Measurements from ENCODE around the gene ITGB3.
A peak's percentile ranks its signal among the peaks of the same experiment; 100 is the strongest.

ITGB3 gene

GRCh38 chr17:47323382-47324223 lies 70.0 kb downstream of the ITGB3 start, which contains the start of gene EFCAB13:
Gene EFCAB13 (plus strand): TSS chr17:47323955. CDS start chr17:47328354, 4,399 bp downstream.
- Mint-ChIP-seq H3K36me3 (ENCODE audit: low read depth) (peaks cover 12% of the 10 kb centered on the region), H3K4me1 (peaks cover 4% of the 10 kb centered on the region), H3K27ac (peak within 1 kb of the TSS; percentile 58 to 96 (median 78)), H3K9me3 (peaks cover 22% of the 10 kb centered on the region), H3K27me3 (ENCODE audit: low read depth) (peaks cover 9% of the 10 kb centered on the region), H3K4me3 (peak within 1 kb of the TSS; percentile 88 to 95 (median 93))
- TF ChIP-seq, protein P1, sequence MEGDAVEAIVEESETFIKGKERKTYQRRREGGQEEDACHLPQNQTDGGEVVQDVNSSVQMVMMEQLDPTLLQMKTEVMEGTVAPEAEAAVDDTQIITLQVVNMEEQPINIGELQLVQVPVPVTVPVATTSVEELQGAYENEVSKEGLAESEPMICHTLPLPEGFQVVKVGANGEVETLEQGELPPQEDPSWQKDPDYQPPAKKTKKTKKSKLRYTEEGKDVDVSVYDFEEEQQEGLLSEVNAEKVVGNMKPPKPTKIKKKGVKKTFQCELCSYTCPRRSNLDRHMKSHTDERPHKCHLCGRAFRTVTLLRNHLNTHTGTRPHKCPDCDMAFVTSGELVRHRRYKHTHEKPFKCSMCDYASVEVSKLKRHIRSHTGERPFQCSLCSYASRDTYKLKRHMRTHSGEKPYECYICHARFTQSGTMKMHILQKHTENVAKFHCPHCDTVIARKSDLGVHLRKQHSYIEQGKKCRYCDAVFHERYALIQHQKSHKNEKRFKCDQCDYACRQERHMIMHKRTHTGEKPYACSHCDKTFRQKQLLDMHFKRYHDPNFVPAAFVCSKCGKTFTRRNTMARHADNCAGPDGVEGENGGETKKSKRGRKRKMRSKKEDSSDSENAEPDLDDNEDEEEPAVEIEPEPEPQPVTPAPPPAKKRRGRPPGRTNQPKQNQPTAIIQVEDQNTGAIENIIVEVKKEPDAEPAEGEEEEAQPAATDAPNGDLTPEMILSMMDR (IDR thresholded peaks at IDR 0.05; ENCODE audit: unreplicated experiment in 3 of 3): peak in 1 of 3 experiments; percentile 14

DNA sequence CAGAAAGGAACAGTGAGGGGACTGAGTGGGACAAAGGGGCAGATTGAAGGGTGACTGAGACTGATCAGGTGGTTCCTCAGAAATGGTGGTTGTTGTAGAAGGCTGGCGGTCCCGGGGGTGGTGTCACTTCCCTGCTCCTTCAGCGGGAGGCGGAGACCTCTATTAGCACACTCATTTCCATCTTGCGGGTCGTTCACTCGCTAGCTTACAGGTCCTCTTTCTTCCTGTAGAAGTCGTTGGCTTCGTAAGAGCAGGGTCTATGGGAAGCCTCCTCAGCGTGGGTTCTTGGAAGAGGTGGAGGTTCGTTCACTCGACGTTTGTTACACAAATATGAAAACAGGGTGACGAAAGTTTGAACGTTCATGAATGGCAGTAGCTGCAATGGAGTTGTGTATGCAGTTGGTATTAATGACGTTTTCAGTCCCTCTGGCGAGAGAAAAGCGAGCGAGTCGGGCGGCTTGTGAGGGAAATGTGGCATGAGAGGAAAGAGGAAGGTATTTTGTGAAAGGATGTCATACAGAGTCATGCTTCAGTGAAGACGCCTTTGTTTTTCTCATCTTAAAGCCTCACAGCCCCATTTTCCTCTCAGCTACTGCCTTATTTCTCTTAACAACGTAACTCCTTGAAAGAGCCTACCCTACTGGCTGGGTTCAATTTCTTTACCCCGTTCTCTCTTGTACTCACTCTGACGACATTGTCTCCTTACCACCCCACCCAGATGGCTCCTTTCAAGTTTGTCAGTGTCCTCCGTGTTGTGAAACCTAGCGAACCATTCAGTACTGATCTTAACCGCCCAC lies 70.8 kb downstream of the ITGB3 start:
- Mint-ChIP-seq H3K4me1 (peaks cover 4% of the 10 kb centered on the region), H3K27me3 (ENCODE audit: low read depth) (peaks cover 9% of the 10 kb centered on the region), H3K36me3 (ENCODE audit: low read depth) (peaks cover 9% of the 10 kb centered on the region), H3K4me3 (peak overlapping the region; percentile 88 to 95 (median 93)), H3K27ac (peak overlapping the region; percentile 58 to 96 (median 78)), H3K9me3 (peaks cover 20% of the 10 kb centered on the region)
- TF ChIP-seq, protein P1 (IDR thresholded peaks at IDR 0.05; ENCODE audit: unreplicated experiment in 3 of 3): no peak

DNA sequence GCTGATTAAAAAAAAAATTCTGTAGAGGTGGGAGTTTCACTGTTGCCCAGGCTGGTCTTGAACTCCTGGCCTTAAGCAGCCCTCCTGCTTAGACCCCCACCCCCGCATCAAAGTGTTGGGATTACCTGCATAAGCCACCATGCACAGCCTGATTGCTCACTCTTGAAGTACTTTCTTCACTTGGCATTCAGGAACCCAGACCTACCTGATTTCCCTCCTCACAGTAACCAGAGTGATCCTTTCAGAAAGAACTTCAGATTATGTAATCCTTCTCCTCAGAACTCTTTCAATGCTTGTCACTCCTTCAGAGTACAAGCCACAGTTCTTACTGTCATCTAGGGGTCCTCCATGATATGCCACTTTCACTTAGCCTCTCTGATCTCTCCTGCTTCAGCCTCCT lies 71.5 kb downstream of the ITGB3 start:
- Mint-ChIP-seq H3K4me1 (peaks cover 4% of the 10 kb centered on the region), H3K27me3 (ENCODE audit: low read depth) (peaks cover 9% of the 10 kb centered on the region), H3K4me3 (peak overlapping the region; percentile 55 to 95 (median 93)), H3K9me3 (peaks cover 17% of the 10 kb centered on the region), H3K36me3 (ENCODE audit: low read depth) (peaks cover 6% of the 10 kb centered on the region), H3K27ac (peak overlapping the region in 1 of 3 experiments; percentile 14)
- TF ChIP-seq, protein P1 (IDR thresholded peaks at IDR 0.05; ENCODE audit: unreplicated experiment in 3 of 3): no peak

- Mint-ChIP-seq H3K9me3 (peaks cover 16% of the 10 kb centered on the region), H3K4me1 (no peaks in the 10 kb centered on the region), H3K27me3 (ENCODE audit: low read depth) (peaks cover under 1% of the 10 kb centered on the region), H3K36me3 (ENCODE audit: low read depth) (peaks cover 15% of the 10 kb centered on the region), H3K4me3 (no peak overlapping the region), H3K27ac (no peak overlapping the region)
- TF ChIP-seq, protein P1 (IDR thresholded peaks at IDR 0.05; ENCODE audit: unreplicated experiment in 3 of 3): no peak
Observed at GRCh38 chr17:47330548-47330947, 76.9 kb downstream of the ITGB3 start.

DNA sequence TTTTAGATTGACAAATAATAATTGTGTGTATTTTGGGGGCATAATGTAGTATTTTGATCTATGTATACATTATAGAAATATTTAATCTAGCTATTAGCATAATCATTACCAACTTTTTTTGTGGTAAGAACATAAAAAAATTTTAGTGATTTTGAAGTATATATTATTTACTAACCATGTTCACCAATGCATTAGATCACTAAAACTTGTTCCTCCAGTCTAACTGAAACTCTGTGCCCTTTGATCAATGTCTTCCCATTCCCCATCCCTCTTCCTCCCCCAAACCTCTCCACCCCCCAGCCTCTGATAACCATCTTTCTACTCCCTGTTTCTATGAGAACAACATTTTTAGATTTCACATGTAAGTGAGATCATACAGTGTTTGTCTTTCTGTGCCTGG lies 78.7 kb downstream of the ITGB3 start:
- H3K9me3 Mint-ChIP-seq: peaks cover 16% of the 10 kb centered on the region
- H3K4me3 Mint-ChIP-seq: no peak overlapping the region
- H3K4me1 Mint-ChIP-seq: no peaks in the 10 kb centered on the region
- TF ChIP-seq, protein P1 (IDR thresholded peaks at IDR 0.05; ENCODE audit: unreplicated experiment in 3 of 3): no peak
- peaks cover 15% of the 10 kb centered on the region for H3K36me3 Mint-ChIP-seq (ENCODE audit: low read depth)
- H3K27ac Mint-ChIP-seq: no peak overlapping the region
- no peaks in the 10 kb centered on the region for H3K27me3 Mint-ChIP-seq (ENCODE audit: low read depth)
